GM18508 (cell line): Measurements from ENCODE around the gene NFATC1.
"Not testable (repeated sequence)": the region's sequence is repeated elsewhere in the genome, so short reads cannot be mapped to it uniquely, and the experiment has no call there.

Experiments
- ATAC-seq: cut with Tn5 transposase; IDR thresholded peaks from one replicate; pipeline ENCODE4 v1.9.1; 2021; ENCODE audit warnings: moderate number of reproducible peaks; ENCODE audit not compliant: insufficient read depth, unreplicated experiment

The NFATC1 gene

DNA sequence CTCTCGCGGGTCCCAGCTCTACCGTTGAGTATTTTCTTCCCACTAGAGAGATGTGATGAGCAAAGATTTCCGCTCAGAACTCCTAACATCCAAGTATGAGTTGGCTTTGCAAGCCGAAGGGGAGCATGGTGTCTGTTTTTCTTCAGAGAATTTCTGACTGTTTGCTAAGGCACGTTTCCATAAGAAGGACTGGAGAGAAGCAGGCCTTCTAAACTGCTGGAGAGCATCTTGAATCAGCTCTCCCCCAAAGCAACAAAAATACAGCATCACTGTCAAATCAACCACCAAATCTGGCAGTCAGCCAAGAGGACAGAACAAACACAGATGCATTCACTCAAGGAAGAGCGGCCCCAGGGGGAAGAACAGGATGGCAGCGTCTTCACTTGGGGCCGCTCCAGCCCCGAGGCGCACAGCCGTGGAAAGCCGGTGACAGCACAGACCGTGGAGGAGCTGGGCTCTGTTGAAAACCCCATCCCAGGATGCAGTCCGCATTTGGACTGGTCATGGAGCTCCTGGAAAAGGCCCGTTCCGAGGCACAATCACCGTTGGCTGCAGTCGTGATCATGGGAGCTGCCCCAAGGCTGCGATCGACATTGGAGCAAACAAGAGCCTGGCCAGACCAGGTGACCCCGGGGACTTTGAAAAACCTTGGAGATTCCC, 101.4 kb downstream of the NFATC1 start:
- no peak for ATAC-seq

DNA sequence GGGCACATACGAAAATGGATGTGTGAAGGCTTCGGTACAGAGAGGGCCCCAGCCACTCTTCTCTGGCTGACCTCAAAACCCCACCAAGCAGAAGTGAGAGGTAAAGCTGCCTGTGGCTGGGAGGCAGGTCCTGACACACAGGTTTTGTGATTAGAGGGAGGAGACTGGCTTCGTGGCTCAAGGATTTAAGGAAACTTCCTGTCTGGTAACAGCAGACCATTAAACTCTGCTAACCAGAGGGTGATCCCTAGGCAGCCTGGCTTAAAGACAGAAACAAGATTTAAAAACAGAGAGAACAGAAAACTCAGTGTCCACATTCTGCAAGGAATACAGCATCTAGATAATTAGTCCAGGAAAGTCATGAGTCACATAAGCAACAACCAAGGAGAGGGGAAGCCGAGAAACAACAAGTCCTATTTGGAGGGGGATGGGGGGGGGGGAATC, 101.9 kb downstream of the NFATC1 start:
- ATAC-seq: no peak

DNA sequence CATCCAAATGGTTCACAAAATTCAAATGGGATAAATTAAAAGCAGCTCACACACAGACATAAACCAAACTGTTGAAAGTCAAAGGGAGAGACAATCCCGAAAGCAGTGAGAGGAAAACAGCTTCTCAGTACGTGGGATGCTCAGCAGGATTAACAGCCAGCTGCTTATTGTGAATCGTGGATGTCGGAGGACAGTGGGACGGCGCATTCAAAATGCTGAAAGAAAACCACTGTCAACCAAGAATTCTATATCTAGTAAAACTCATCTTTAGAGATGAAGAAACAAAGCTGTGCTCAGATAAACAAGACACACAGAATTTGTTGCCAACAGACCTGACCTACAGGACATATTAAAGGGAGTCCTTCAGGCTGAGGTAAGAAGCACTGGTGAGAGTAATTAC, 102.9 kb downstream of the NFATC1 start:
- ATAC-seq: no peak

DNA sequence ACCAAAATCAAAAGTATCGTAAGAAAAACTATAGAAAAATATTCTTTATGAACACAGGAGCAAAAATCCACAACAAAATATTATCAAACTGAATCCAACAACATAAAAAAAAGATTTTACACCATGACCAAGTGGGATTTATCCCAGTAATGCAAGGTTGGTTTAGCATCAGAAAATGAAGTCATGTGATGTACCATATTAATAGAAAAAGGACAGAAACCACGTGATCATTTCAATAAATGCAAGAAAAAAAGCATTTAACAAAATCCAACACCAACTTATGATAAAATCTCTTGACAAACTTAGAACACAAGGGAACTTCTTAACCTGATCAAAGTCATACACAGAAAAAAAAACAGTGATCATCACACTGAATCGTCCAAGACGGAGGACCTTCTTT, 105.3 kb downstream of the NFATC1 start:
- ATAC-seq: no peak

DNA sequence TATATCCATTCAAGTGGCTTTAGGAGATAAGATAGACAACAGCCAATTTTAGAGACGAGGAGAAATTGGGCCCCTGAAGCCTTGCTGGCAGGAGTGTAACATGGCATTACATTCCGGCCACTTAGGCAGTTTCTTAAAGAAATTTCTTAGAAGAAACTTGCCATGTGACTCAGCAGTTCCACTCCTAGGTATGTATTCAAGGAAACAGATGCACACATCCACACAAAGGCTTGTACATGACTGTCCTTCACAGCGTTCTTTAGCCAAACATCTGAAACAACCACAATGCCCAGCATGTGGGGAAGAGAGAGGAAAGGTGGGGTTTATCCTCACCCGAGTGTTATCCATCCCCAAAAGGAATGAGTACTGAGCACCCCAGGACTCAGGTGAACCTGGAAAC, 107.1 kb downstream of the NFATC1 start:
- no peak for ATAC-seq

DNA sequence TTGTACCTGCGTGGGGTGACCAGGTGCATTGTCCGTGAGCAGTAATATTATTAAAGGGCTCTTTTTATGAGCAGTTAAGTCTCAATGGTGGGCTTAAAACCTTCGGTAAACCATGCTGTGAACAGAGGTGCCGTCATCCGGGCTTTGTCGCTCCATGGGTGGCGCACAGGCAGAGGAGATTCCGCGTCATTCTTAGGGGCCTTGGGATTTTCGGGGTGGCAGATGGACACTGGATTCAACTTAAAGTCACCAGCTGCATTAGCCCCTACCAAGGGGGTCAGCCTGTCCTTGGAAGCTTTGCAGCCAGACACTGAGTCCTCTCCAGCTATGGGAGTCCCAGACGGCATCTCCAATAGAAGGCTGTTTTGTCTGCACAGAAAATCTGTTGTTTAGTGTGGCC, 107.7 kb downstream of the NFATC1 start:
- ATAC-seq: no peak

DNA sequence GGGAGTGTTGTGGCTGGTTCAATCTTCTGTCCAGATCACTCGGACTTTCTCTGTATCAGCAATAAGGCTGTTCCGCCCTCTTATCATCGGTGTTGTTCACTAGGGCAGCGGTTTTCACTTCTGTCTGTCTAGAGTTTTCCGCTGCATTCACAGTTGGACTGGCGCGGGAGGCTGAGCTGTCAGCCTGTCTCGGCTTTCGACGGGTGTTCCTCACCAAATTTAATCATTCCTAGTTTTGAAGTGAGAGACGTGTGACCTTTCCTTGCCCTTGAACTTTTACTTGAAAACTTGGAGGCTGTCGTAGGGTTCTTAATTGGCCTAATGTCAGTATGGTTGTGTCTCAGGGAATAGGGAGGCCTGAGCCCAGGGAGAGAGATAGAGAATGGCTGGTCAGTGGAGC, 108.3 kb downstream of the NFATC1 start:
- ATAC-seq: no peak

DNA sequence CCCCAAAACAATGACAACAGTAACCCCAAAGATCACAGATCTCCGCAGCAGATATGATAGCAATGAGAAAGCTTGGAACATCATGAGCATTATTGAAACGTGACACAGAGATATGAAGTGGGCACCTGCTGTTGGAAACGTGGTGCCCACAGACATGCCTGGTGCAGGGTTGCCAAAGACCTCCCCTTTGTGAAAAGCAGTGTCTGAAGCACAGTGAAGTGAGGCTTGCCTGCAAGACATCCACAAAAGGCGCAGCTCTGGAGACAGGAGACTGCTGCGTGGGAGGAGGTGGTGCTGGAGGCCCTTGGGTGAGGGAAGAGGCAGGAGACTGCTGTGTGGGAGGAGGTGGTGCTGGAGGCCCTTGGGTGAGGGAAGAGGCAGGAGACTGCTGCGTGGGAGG, 108.8 kb downstream of the NFATC1 start:
- not testable (repeated sequence) for ATAC-seq

DNA sequence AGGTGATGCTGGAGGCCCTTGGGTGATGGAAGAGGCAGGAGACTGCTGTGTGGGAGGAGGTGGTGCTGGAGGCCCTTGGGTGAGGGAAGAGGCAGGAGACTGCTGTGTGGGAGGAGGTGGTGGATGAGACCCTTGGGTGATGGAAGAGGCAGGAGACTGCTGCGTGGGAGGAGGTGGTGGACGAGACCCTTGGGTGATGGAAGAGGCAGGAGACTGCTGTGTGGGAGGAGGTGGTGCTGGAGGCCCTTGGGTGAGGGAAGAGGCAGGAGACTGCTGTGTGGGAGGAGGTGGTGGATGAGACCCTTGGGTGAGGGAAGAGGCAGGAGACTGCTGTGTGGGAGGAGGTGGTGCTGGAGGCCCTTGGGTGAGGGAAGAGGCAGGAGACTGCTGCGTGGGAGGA, 109.7 kb downstream of the NFATC1 start:
- ATAC-seq: not testable (repeated sequence)

DNA sequence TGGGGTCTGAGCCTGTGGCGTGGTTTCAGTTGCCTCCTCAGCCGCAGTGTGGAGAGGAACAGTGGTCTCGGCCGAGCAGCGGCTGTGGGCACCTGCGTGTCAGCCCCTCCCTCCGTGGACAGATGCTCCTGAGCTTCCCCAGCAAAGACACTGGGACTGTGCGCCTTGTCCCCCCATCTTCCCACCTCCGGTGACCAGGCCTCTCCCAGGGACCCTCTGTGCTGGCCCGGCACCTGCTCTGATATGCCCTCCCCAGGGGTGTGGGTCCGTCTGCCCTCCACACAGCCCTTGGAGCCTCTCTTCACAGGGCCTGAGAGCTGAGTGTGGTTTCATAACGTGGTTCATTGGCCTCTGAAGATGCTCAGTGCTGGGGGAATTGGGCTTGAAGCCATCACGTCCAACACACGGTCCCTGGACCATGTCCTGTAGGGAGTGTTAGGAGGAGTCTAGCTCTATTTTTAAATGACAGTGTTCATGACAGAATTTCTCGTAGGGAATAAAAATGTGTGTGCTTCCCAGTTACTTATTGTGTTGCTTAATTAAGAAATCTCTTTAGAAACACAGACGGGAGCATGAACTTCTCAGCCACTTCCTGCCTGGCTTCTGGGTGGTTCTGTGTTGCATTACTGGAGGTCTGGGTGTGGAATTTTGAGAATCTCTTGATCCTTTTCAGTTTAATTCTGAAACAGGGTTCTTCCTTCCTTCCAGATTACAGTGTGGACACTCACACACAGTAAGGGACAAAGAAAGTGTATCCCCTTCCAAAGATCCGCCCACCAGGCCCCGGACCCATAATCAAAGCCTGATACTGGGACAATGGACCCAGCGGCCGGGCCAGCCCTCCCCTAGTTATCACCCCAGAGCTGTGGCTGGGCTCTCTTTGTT, 110.7 kb downstream of the NFATC1 start:
- ATAC-seq: no peak

DNA sequence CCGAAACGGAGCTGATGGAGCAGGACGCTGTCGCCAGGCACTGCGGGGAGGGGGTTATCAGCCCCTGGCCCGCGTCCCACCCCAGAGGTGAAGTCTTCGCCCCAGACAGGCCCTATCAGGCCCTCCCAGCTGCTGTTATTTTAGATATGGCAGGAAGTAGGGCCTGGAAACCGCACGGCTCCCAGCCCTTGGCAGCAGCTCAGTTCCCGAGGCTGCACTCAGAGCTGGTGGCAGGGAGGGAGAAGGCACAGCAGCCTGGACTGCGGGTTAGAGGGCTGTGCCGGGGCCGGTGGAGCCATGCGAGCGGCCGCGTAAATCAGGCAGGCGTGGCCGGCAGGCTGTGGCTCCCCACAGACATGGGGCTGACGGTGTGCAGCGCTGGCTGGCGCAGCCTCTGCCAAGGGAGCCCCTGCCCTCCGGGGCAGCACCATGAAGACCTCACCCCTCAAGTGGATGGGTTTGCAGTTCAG, 111.4 kb downstream of the NFATC1 start:
- no peak for ATAC-seq

DNA sequence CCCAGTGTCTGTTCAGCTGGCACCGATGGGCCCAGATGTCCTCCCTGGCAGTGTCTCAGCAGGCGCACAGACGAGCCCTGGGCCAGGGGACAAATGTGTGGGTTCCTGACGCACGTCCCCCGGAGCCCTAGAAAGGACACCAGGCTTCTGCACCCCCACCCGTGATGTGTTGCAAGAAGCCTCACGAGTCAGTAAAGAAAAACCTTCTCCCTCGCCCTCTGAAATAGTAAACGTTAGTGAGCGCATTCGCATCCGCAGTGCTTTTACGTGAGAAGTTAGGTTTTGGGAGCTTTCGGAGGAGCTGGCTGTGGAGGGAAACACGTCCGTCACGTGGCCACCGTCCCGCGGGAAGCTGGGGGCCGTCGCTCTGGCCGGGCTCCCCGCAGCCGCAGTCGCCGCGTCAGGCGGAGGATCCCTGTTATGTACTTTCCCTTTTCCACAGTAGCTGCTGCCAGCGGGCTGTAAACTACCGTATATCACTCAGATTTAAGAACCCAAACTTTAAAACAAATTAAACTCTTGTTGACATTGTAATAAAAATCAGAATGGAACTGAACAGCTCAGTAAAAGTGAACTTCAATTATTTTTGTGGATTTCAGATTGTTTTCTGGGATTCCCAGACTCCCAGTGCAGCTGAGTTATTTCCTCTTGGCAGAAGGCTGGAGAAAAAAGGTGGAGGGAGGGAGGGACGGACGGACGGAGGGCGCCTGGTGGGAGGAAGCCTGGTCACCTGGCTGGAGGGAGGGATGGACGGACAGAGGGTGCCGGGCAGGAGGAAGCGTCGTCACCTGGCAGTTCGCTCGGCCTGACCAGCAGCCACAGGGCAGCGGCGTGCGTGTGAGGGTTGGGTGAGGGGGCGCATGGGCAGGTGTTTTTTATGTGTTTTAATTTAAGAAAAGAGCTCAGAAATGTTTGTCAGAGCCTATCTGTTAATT, 112.1 kb downstream of the NFATC1 start:
- ATAC-seq: no peak

DNA sequence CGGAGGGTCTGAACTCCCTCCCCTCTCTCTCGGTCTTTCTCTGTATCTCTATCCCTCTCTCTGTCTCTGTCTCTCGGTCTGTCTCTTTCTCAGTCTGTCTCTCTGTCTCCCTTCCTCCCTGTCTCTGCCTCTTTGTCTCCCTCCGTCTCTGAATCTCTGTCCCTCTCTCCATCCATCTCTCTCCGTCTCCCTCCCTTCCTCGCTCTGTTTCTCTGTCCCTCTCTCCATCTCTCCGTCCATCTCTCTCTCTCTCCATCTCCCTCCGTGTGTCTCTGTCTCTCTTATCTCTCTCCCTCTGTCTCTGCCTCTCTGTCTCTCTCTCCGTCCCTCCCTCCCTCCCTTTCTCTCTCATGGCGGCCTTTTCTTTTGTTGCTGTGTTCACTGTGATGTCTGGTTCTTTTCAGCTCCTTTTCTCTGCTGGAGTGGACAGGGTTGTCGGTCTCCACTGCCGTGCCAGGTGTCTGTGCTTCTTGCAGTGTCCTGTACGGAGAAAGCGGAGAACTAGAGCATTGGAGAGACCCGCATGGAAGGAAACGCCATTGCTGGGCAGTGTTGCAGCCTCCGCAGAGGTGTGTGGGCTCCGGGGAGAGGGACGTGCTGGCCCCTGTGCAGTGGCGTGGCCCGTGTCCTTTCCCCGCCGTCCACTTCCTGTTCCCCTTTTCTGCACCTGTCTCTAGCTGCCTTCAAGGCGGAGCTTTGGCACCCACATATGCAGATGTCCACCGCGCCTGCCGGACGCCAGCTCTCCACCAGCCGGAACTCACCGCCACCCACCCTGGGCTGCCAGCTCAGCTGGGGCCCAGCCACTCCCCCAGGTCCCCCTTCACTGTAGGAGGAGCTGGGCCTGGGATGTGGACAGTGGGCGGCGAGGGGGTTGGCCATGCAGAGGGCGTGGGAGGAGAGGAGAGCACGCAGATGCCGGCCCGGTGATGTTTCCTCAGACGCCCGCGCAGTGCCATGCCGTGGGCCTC, 113.1 kb downstream of the NFATC1 start:
- ATAC-seq: no peak

DNA sequence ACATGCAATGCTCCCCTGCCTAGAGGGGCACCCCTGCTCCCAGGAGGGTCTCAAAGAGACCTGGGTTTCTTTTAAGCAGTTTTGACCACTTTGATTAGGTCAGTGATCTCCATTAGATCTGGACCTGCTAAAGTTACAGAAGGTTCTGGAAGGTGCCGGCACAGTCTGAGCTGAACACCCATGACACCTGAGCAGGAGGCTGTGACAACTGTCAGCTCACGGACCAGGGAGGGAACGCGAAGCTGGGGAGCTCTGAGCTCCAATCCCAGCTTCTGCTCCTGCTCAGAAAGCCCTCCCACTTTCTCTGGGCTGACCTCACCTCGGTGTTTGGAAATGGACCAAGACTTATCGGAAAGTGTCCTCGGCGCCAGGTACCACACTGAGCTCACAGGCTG, 113.8 kb downstream of the NFATC1 start:
- no peak for ATAC-seq

DNA sequence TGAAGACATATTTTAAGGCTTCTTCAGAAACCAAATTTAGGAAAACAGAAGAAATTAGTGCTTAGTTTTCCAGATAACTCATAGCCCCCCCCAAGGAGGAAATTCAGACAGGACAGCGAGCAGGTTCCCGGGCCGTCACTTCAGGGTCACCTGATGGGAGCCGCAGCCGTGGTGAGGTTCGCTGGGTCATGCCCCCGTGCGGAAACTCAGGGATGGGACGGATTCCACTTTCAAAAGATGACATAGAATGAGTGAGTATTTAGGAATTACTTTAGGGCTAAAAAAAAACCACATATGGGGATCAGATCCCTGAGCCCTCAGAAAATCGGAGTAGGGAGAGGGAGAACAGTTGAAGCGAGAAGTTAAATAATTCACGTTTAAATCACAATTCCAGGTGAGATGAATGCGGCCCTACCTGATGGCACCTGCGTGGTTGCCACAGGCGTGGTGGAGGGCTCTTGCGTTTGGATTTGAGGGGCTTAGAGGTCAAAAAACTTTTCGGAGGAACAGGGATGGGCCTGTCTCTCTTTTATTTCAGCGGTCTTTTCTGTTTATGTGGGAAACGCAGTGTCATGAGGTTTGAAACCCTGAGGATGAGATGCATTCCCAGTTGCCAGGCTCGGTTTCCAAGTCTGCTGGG, 114.4 kb downstream of the NFATC1 start:
- no peak for ATAC-seq

DNA sequence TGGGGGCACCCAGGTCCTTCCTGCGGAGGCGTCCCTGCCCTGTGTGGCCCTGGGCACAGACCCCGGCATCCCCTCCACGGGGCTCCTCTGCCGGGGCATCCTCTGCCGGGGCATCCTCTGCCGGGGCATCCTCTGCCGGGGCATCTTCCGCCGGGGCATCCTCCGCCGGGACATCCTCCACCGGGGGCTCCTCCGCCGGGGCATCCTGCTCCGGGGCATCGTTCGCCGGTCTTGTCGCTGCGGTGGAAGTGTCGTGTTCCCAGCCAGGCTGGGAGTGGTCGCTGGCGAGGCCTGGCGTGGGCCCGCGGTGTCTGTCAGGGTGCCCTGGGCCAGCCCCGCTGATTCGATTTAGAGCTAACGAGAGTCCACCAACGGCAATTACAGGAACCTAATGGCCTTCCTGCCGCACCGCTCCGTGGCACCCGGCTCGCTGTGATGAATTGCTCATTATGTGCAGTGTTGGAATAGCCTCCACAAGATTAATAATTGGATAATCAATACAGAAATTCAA, 115.1 kb downstream of the NFATC1 start:
- no peak for ATAC-seq

DNA sequence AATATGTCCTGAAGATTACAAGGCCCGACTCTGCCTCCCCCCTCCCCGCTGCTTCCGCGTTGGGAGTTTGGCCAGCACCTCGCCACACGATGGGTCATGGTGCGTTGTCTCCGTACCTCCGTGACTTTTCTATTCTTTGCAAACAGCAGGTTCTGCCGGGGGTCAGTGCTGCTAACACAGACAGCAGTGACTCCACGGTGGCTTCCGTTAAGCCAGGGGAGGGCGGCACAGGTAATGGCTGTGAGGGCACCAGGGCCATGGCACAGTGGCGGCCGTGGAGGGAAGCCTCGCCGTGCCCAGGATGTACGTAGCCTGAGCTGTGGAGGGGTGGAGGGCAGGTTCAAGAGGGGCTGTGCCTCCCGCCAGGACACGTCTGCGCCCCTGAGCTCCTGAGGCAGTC, 115.5 kb downstream of the NFATC1 start:
- ATAC-seq: no peak

DNA sequence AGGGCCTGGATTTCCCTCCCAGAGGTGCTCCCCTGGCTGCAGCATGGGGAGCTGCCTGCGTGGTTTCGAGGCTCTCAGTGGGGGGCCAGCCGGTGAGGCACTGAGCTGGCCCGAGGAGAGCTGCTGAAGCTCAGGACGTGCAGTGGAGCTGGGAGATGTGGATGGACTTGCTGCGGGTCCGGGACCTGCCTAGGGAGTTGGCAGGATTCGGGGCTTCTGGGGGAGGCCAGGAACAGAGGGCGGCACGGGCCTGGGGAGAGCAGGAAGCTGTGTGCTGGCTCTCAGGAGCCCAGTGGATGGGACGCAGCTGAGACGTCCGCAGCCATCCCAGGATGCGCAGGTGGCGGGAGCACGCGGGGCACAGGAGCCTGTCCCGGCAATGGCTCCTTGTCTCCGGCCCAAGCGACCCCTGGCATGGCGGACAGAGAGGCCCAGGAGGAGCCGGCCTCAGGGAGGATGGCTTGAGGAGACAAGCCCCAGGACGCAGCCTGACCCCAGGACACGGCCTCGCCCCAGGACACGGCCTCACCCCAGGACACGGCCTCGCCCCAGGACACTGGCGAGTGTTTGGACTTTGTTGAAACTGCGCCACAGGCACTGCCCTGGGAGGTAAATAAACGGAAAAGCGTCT, 116.1 kb downstream of the NFATC1 start:
- ATAC-seq: no peak
